ENCODE results near the gene SYTL4.
"Not testable (repeated sequence)": the region's sequence is repeated elsewhere in the genome, so short reads cannot be mapped to it uniquely, and the experiment has no call there.

SYTL4 gene

GRCh38 chrX:100731441-100732281, at the start of gene SYTL4:
TSS of gene SYTL4 (minus strand) at chrX:100732121. CDS start at chrX:100702037, 30,084 bp downstream.
- no peak for DNase-seq

GRCh38 chrX:100769439-100769838, 37.5 kb upstream of the SYTL4 start:
- not testable (repeated sequence) for DNase-seq

- DNase-seq, result peak; percentile 79 to 86
These were observed 36.9 kb upstream of the SYTL4 start for GRCh38 chrX:100768679-100769338.

- DNase-seq, result no peak
These were observed 19.0 kb upstream of the SYTL4 start for GRCh38 chrX:100750883-100751282.

- no peak for DNase-seq
These were observed 16.2 kb upstream of the SYTL4 start for GRCh38 chrX:100748108-100748507.

- DNase-seq, result no peak
These were observed 15.8 kb upstream of the SYTL4 start for GRCh38 chrX:100747703-100748102.

- no peak for DNase-seq
These were observed 15.2 kb upstream of the SYTL4 start for GRCh38 chrX:100747090-100747489.

- DNase-seq, result no peak
These were observed 14.1 kb upstream of the SYTL4 start for GRCh38 chrX:100745806-100746537.

- no peak for DNase-seq
These were observed 13.3 kb upstream of the SYTL4 start for GRCh38 chrX:100745205-100745604.

- no peak for DNase-seq
These were observed 11.2 kb upstream of the SYTL4 start for GRCh38 chrX:100743009-100743607.

- DNase-seq, result not testable (repeated sequence)
These were observed 7.9 kb downstream of the SYTL4 start for GRCh38 chrX:100724006-100724405.

GRCh38 chrX:100721328-100721727, 10.6 kb downstream of the SYTL4 start:
- no peak for DNase-seq

GRCh38 chrX:100720301-100720700, 11.6 kb downstream of the SYTL4 start:
- DNase-seq, result no peak

GRCh38 chrX:100719139-100719538, 12.8 kb downstream of the SYTL4 start:
- DNase-seq, result no peak

GRCh38 chrX:100717363-100717762, 14.6 kb downstream of the SYTL4 start:
- DNase-seq, result no peak

- DNase-seq, result no peak
These were observed 21.1 kb downstream of the SYTL4 start for GRCh38 chrX:100710816-100711215.

- no peak for DNase-seq
These were observed 27.2 kb downstream of the SYTL4 start for GRCh38 chrX:100704581-100705203.

- no peak for DNase-seq
These were observed 31.1 kb downstream of the SYTL4 start for GRCh38 chrX:100700809-100701208.

- DNase-seq, result no peak
These were observed 33.4 kb downstream of the SYTL4 start for GRCh38 chrX:100698551-100698950.

- DNase-seq, result no peak
These were observed 35.1 kb downstream of the SYTL4 start for GRCh38 chrX:100696699-100697351.

GRCh38 chrX:100695991-100696390, 35.9 kb downstream of the SYTL4 start:
- DNase-seq, result no peak

- no peak for DNase-seq
These were observed 36.6 kb downstream of the SYTL4 start for GRCh38 chrX:100695302-100695701.

All from CD4-positive, alpha-beta T cell treated with Interleukin-4 for 1 hour (primary cell).